Activated naive CD4-positive, alpha-beta T cell treated with anti-CD3 and anti-CD28 coated beads, Interleukin-2, amount 10 ng/mL, durations not matched to agents 7 days and 5 days (primary cell): ENCODE measurements around the gene ASB6.

ENCODE experiments used
- CTCF ChIA-PET: fragments of 350-600 bp; sonication (Branson Sonifier 250); formaldehyde crosslinking; loops from one replicate; lab custom pipeline; 2021; ENCODE audit warnings: antibody characterized with exemption; lab: Charles Lee
- DNase-seq: peaks from one replicate; pipeline ENCODE4 v3.0.0-alpha.2; 2020
- H3K27ac Mint-ChIP-seq: one replicate; pipeline ENCODE4 v1.8.0; 2021; ENCODE audit warnings: mild to moderate bottlenecking, moderate library complexity, mixed read lengths
- H3K27me3 Mint-ChIP-seq: one replicate; pipeline ENCODE4 v1.8.0; 2021; ENCODE audit warnings: mild to moderate bottlenecking, mixed read lengths
- H3K36me3 Mint-ChIP-seq: one replicate; pipeline ENCODE4 v1.8.0; 2021; ENCODE audit warnings: mixed read lengths
- H3K4me1 Mint-ChIP-seq: one replicate; pipeline ENCODE4 v1.8.0; 2021; ENCODE audit warnings: mixed read lengths
- H3K4me3 Mint-ChIP-seq: one replicate; pipeline ENCODE4 v1.8.0; 2021; ENCODE audit warnings: mild to moderate bottlenecking, moderate library complexity, mixed read lengths
- H3K9me3 Mint-ChIP-seq: one replicate; pipeline ENCODE4 v1.8.0; 2021; ENCODE audit warnings: mixed read lengths

Gene ASB6

GRCh38 chr9:129633207-129633606 is 8.7 kb downstream of the ASB6 start:
- Mint-ChIP-seq H3K27ac (peak overlapping the region; percentile 42), H3K27me3 (no peaks in the 10 kb centered on the region), H3K36me3 (peaks cover 36% of the 10 kb centered on the region), H3K4me1 (peaks cover 25% of the 10 kb centered on the region), H3K4me3 (no peak overlapping the region), H3K9me3 (no peaks in the 10 kb centered on the region)
- CTCF ChIA-PET: interaction anchor here (1.4 kb wide), 1 partner anchor 9 kb away, joined by 4 read pairs; no protein-coding TSS in a partner anchor
- DNase-seq: no peak

GRCh38 chr9:129632460-129632859 is 9.5 kb downstream of the ASB6 start:
- no peak for DNase-seq
- Mint-ChIP-seq H3K36me3 (peaks cover 36% of the 10 kb centered on the region), H3K4me3 (no peak overlapping the region), H3K27ac (no peak overlapping the region), H3K27me3 (no peaks in the 10 kb centered on the region), H3K9me3 (no peaks in the 10 kb centered on the region), H3K4me1 (peaks cover 32% of the 10 kb centered on the region)
- CTCF ChIA-PET: no interaction called here

- peaks cover 40% of the 10 kb centered on the region for H3K4me1 Mint-ChIP-seq
- CTCF ChIA-PET: no interaction called here
- H3K27me3 Mint-ChIP-seq: no peaks in the 10 kb centered on the region
- H3K9me3 Mint-ChIP-seq: no peaks in the 10 kb centered on the region
- no peak overlapping the region for H3K27ac Mint-ChIP-seq
- DNase-seq: no peak
- peaks cover 40% of the 10 kb centered on the region for H3K36me3 Mint-ChIP-seq
- no peak overlapping the region for H3K4me3 Mint-ChIP-seq
These were observed 10.2 kb downstream of the ASB6 start for GRCh38 chr9:129631674-129632129.

GRCh38 chr9:129630967-129631673 is 10.8 kb downstream of the ASB6 start:
- H3K9me3 Mint-ChIP-seq: no peaks in the 10 kb centered on the region
- peaks cover 40% of the 10 kb centered on the region for H3K36me3 Mint-ChIP-seq
- peak overlapping the region; percentile 63 for H3K27ac Mint-ChIP-seq
- no peaks in the 10 kb centered on the region for H3K27me3 Mint-ChIP-seq
- no peak for DNase-seq
- CTCF ChIA-PET: interaction anchor here (3.0 kb wide), 1 partner anchor 499 kb away, joined by 8 read pairs; no protein-coding TSS in a partner anchor
- H3K4me1 Mint-ChIP-seq: peaks cover 40% of the 10 kb centered on the region
- H3K4me3 Mint-ChIP-seq: no peak overlapping the region

GRCh38 chr9:129629251-129629820 is 12.6 kb downstream of the ASB6 start:
- no peak overlapping the region for H3K27ac Mint-ChIP-seq
- H3K27me3 Mint-ChIP-seq: no peaks in the 10 kb centered on the region
- H3K4me3 Mint-ChIP-seq: no peak overlapping the region
- peaks cover 29% of the 10 kb centered on the region for H3K36me3 Mint-ChIP-seq
- H3K9me3 Mint-ChIP-seq: no peaks in the 10 kb centered on the region
- DNase-seq: no peak
- peaks cover 50% of the 10 kb centered on the region for H3K4me1 Mint-ChIP-seq
- CTCF ChIA-PET: interaction anchor here (1.2 to 3.0 kb wide), 2 partner anchors 11 to 497 kb away, joined by 4 to 8 read pairs; no protein-coding TSS in a partner anchor

GRCh38 chr9:129628709-129629108 is 13.2 kb downstream of the ASB6 start:
- Mint-ChIP-seq H3K36me3 (peaks cover 24% of the 10 kb centered on the region), H3K4me3 (no peak overlapping the region), H3K27me3 (peaks cover 5% of the 10 kb centered on the region), H3K4me1 (peaks cover 55% of the 10 kb centered on the region), H3K9me3 (no peaks in the 10 kb centered on the region), H3K27ac (no peak overlapping the region)
- CTCF ChIA-PET: interaction anchor here (0.6 to 3.0 kb wide), 4 partner anchors 11 to 497 kb away, joined by 3 to 8 read pairs (median 4); no protein-coding TSS in a partner anchor
- no peak for DNase-seq

- H3K36me3 Mint-ChIP-seq: peaks cover 21% of the 10 kb centered on the region
- CTCF ChIA-PET: interaction anchor here (0.6 to 7.3 kb wide), 6 partner anchors 15 to 496 kb away, joined by 3 to 63 read pairs (median 3); no protein-coding TSS in a partner anchor
- no peak for DNase-seq
- peak overlapping the region; percentile 81 for H3K4me3 Mint-ChIP-seq
- H3K4me1 Mint-ChIP-seq: peaks cover 59% of the 10 kb centered on the region
- H3K9me3 Mint-ChIP-seq: no peaks in the 10 kb centered on the region
- peaks cover 11% of the 10 kb centered on the region for H3K27me3 Mint-ChIP-seq
- H3K27ac Mint-ChIP-seq: peak overlapping the region; percentile 91
These were observed 14.2 kb downstream of the ASB6 start for GRCh38 chr9:129627556-129628440.

GRCh38 chr9:129626625-129627284 is 15.2 kb downstream of the ASB6 start:
- CTCF ChIA-PET: interaction anchor here (0.5 to 7.3 kb wide), 6 partner anchors 12 to 495 kb away, joined by 3 to 63 read pairs (median 4); no protein-coding TSS in a partner anchor
- Mint-ChIP-seq H3K27ac (peak overlapping the region; percentile 91), H3K9me3 (no peaks in the 10 kb centered on the region), H3K4me3 (peak overlapping the region; percentile 81), H3K4me1 (peaks cover 59% of the 10 kb centered on the region), H3K36me3 (peaks cover 16% of the 10 kb centered on the region), H3K27me3 (peaks cover 22% of the 10 kb centered on the region)
- DNase-seq: peak; percentile 61

GRCh38 chr9:129626079-129626624 is 15.8 kb downstream of the ASB6 start, which contains the start of gene NTMT1:
Gene NTMT1, plus strand, starts transcription at chr9:129626163. Its CDS starts 6,541 bp downstream, at chr9:129632704.
- peaks cover 14% of the 10 kb centered on the region for H3K36me3 Mint-ChIP-seq
- peak within 1 kb of the TSS; percentile 81 for H3K4me3 Mint-ChIP-seq
- peaks cover 28% of the 10 kb centered on the region for H3K27me3 Mint-ChIP-seq
- peaks cover 57% of the 10 kb centered on the region for H3K4me1 Mint-ChIP-seq
- H3K27ac Mint-ChIP-seq: peak within 1 kb of the TSS; percentile 92
- peak; percentile 89 for DNase-seq
- no peaks in the 10 kb centered on the region for H3K9me3 Mint-ChIP-seq
- CTCF ChIA-PET: interaction anchor here (1.1 to 7.3 kb wide), 8 partner anchors 13 to 511 kb away, joined by 5 to 63 read pairs (median 17); no protein-coding TSS in a partner anchor

- H3K4me1 Mint-ChIP-seq: peaks cover 48% of the 10 kb centered on the region
These were observed 17.0 kb downstream of the ASB6 start for GRCh38 chr9:129624947-129625346.

GRCh38 chr9:129624168-129624759 is 17.7 kb downstream of the ASB6 start:
- Mint-ChIP-seq H3K27ac (peak overlapping the region; percentile 92), H3K4me1 (peaks cover 47% of the 10 kb centered on the region)

More at GRCh38 chr9:129624947-129625346, 17.0 kb downstream of the ASB6 start:
- Mint-ChIP-seq H3K27ac (peak overlapping the region; percentile 92), H3K4me3 (peak overlapping the region; percentile 81), H3K27me3 (peaks cover 39% of the 10 kb centered on the region), H3K36me3 (peaks cover 14% of the 10 kb centered on the region), H3K9me3 (no peaks in the 10 kb centered on the region)
- CTCF ChIA-PET: interaction anchor here (0.7 to 7.3 kb wide), 28 partner anchors 9 to 716 kb away, joined by 3 to 63 read pairs (median 4); partner anchors contain the start of gene IER5L
- peak; percentile 47 for DNase-seq

GRCh38 chr9:129623331-129623730 is 18.6 kb downstream of the ASB6 start:
- Mint-ChIP-seq H3K27me3 (peaks cover 55% of the 10 kb centered on the region), H3K4me3 (no peak overlapping the region), H3K27ac (no peak overlapping the region), H3K36me3 (peaks cover 11% of the 10 kb centered on the region), H3K4me1 (peaks cover 41% of the 10 kb centered on the region), H3K9me3 (no peaks in the 10 kb centered on the region)
- DNase-seq: no peak
- CTCF ChIA-PET: interaction anchor here (1.0 to 7.3 kb wide), 10 partner anchors 11 to 492 kb away, joined by 3 to 63 read pairs (median 8); no protein-coding TSS in a partner anchor

More at GRCh38 chr9:129624168-129624759, 17.7 kb downstream of the ASB6 start:
- Mint-ChIP-seq H3K9me3 (no peaks in the 10 kb centered on the region), H3K36me3 (peaks cover 14% of the 10 kb centered on the region), H3K4me3 (peak overlapping the region; percentile 59), H3K27me3 (peaks cover 46% of the 10 kb centered on the region)
- DNase-seq: peak; percentile 84
- CTCF ChIA-PET: interaction anchor here (0.7 to 7.3 kb wide), 35 partner anchors 8 to 715 kb away, joined by 3 to 63 read pairs (median 4); partner anchors contain the start of genes IER5L and PTPA
